HepG2 (cell line): ENCODE measurements around the gene GRID1. TPM values are rescaled to one million over a fixed set of nuclear protein-coding genes. Genes with fewer than 3 reads are reported as not detected.
"Not testable (repeated sequence)": the region's sequence is repeated elsewhere in the genome, so short reads cannot be mapped to it uniquely, and the experiment has no call there.

ENCODE experiments used
- ATAC-seq: fragments of 200-7000 bp; cut with Tn5 transposase; 3 replicates; pipeline ENCODE4 v1.9.1; 2020; ENCODE audit warnings: mild to moderate bottlenecking, moderate library complexity
- BruUV-seq: library from RNA; stranded (reverse); fragments of 400-500 nt; replicated peaks from 2 replicates; lab custom pipeline; 2021; lab: Mats Ljungman, UMichigan
- CTCF ChIA-PET: fragments of 300-600 bp; formaldehyde crosslinking; extraction: SDS; loops from one replicate; lab custom pipeline; 2021; ENCODE audit warnings: low total read pairs, inconsistent platforms, low intra/inter-chr PET ratio; lab: Yijun Ruan, JAX
- POLR2A ChIA-PET: fragments of 350-600 bp; sonication (Branson Sonifier 250); formaldehyde crosslinking; loops from one replicate; lab custom pipeline; 2020; ENCODE audit warnings: antibody characterized with exemption, inconsistent platforms; lab: Yijun Ruan, JAX
- DNase-seq: peaks from one replicate; pipeline ENCODE4 v3.0.0-alpha.2; 2015; ENCODE audit warnings: low spot score
- FAIRE-seq: peaks from 3 replicates; lab custom pipeline; 2011; peaks lifted over from hg19 to GRCh38; lab: Jason Lieb, UNC
- H2AFZ ChIP-seq: one replicate; pipeline ENCODE4 v1.6.1; 2011; ENCODE audit warnings: low read length, inconsistent platforms
- H3K27ac ChIP-seq: fragments of 300-600 bp; 3 replicates; pipeline ENCODE4 v1.8.0; 2011; ENCODE audit warnings: mixed run types, mild to moderate bottlenecking, mixed read lengths, low read length, inconsistent platforms; ENCODE audit not compliant: insufficient read depth; ENCODE audit errors: extremely low read length
- H3K27me3 ChIP-seq, 2 experiments: fragments of 200-600 bp in 1 of 2; 2 replicates in 1 of 2; 3 replicates in 1 of 2; pipeline versions ENCODE4 v1.6.0 to v1.8.0; 2011; ENCODE audit warnings: low read length in 2 of 2, mild to moderate bottlenecking in 2 of 2, moderate library complexity in 2 of 2, inconsistent platforms in 1 of 2; ENCODE audit not compliant: insufficient read depth in 2 of 2, control insufficient read depth in 1 of 2
- H3K36me3 ChIP-seq, 2 experiments: fragments of 200-600 bp in 1 of 2; replicated peaks in 1 of 2; 2 replicates in 1 of 2; 3 replicates in 1 of 2; pipeline versions ENCODE4 v1.5.1 to v1.8.0; 2011; ENCODE audit warnings: low read length in 2 of 2, inconsistent platforms in 1 of 2; ENCODE audit not compliant: insufficient read depth in 2 of 2, control insufficient read depth in 1 of 2
- H3K4me1 ChIP-seq: 2 replicates; pipeline ENCODE4 v1.5.1; 2012; ENCODE audit warnings: low read length, inconsistent platforms; ENCODE audit not compliant: insufficient read depth
- H3K4me2 ChIP-seq: 2 replicates; pipeline ENCODE4 v1.6.0; 2011; ENCODE audit warnings: low read depth, low read length, inconsistent platforms
- H3K4me3 ChIP-seq, 3 experiments: fragments of 200-600 bp in 1 of 3; sonication (generic), shearing (Covaris generic) in 1 of 3; replicated peaks in 1 of 3; 2 replicates each; pipeline ENCODE4 v1.5.1; 2011 to 2016; ENCODE audit warnings: low read length in 3 of 3, inconsistent platforms in 2 of 3, low read depth in 2 of 3, mild to moderate bottlenecking in 2 of 3, control low read depth in 1 of 3, mixed read lengths in 1 of 3; ENCODE audit not compliant: insufficient read depth in 1 of 3
- H3K79me2 ChIP-seq: one replicate; pipeline ENCODE4 v1.6.1; 2011; ENCODE audit warnings: low read length, inconsistent platforms; ENCODE audit not compliant: insufficient read depth
- H3K9ac ChIP-seq: 2 replicates; pipeline ENCODE4 v1.6.0; 2011; ENCODE audit warnings: mild to moderate bottlenecking, low read depth, low read length, inconsistent platforms; ENCODE audit not compliant: insufficient read depth
- H3K9me3 ChIP-seq: 2 replicates; pipeline ENCODE4 v1.5.1; 2012; ENCODE audit warnings: mild to moderate bottlenecking, low read length
- H4K20me1 ChIP-seq: 2 replicates; pipeline ENCODE4 v1.6.0; 2011; ENCODE audit warnings: inconsistent platforms, mild to moderate bottlenecking, low read length, moderate library complexity; ENCODE audit not compliant: insufficient read depth
- CBX5 ChIP-seq: sonication (generic); formaldehyde crosslinking; IDR thresholded peaks from 2 replicates; pipeline ENCODE4 v1.4.0; 2020; ENCODE audit warnings: missing genetic modification reagents, borderline replicate concordance
- DPF2 ChIP-seq: sonication (generic); formaldehyde crosslinking; IDR thresholded peaks from 2 replicates; pipeline ENCODE4 v1.4.0; 2020; ENCODE audit warnings: mild to moderate bottlenecking, low read depth, missing genetic modification reagents, borderline replicate concordance
- IRX3 ChIP-seq: sonication (generic); formaldehyde crosslinking; IDR thresholded peaks from 2 replicates; pipeline ENCODE4 v1.8.1; 2023; ENCODE audit warnings: mild to moderate bottlenecking, low read depth, missing genetic modification reagents, borderline replicate concordance
- NR2F6 ChIP-seq, 2 experiments: IDR thresholded peaks; 2 replicates each; pipeline ENCODE4 v1.6.1; 2016; ENCODE audit warnings: antibody characterized with exemption in 1 of 2, mild to moderate bottlenecking in 1 of 2
- PCBP1 ChIP-seq: fragments of 200-400 bp; formaldehyde crosslinking; IDR thresholded peaks from 2 replicates; pipeline ENCODE4 v1.6.1; 2017; ENCODE audit warnings: mild to moderate bottlenecking, low read depth, low read length, borderline replicate concordance
- POLR2AphosphoS2 ChIP-seq: IDR thresholded peaks from 2 replicates; pipeline ENCODE4 v1.6.1; 2011; ENCODE audit warnings: low read depth, low read length, improper control_type of control experiment
- RBAK ChIP-seq: sonication (generic); formaldehyde crosslinking; IDR thresholded peaks from 2 replicates; pipeline ENCODE4 v1.5.1; 2020; ENCODE audit warnings: mild to moderate bottlenecking, missing genetic modification reagents
- ZNF253 ChIP-seq: sonication (generic); formaldehyde crosslinking; IDR thresholded peaks from 2 replicates; pipeline ENCODE4 v1.8.0; 2022; ENCODE audit warnings: mild to moderate bottlenecking, missing genetic modification reagents, borderline replicate concordance
- ZNF329 ChIP-seq: sonication (generic); formaldehyde crosslinking; IDR thresholded peaks from 2 replicates; pipeline ENCODE4 v1.9.0; 2021; ENCODE audit warnings: low read depth, mild to moderate bottlenecking, missing genetic modification reagents
- ZNF484 ChIP-seq: sonication (generic); formaldehyde crosslinking; IDR thresholded peaks from 2 replicates; pipeline ENCODE4 v1.5.1; 2020; ENCODE audit warnings: mild to moderate bottlenecking, low read depth, missing genetic modification reagents, borderline replicate concordance
- ZNF513 ChIP-seq: sonication (generic); formaldehyde crosslinking; conservative IDR thresholded peaks from 2 replicates; pipeline ENCODE4 v1.5.0; 2020; ENCODE audit warnings: missing genetic modification reagents
- ZNF556 ChIP-seq: sonication (generic); formaldehyde crosslinking; IDR thresholded peaks from 2 replicates; pipeline ENCODE4 v1.4.0; 2020; ENCODE audit warnings: mild to moderate bottlenecking, missing genetic modification reagents, borderline replicate concordance
- ZNF569 ChIP-seq: sonication (generic); formaldehyde crosslinking; IDR thresholded peaks from 2 replicates; pipeline ENCODE4 v1.5.0; 2020; ENCODE audit warnings: mild to moderate bottlenecking, missing genetic modification reagents, moderate library complexity, borderline replicate concordance
- ZSCAN21 ChIP-seq: sonication (generic); formaldehyde crosslinking; IDR thresholded peaks from 2 replicates; pipeline ENCODE4 v1.8.0; 2022; ENCODE audit warnings: mild to moderate bottlenecking, missing genetic modification reagents, moderate library complexity, borderline replicate concordance
- WGBS: methylation state at CpG from one replicate; pipeline ENCODE4 v1.1.6; 2017; ENCODE audit warnings: low lambda C conversion rate; 5-methylcytosine and 5-hydroxymethylcytosine counted together
- in situ Hi-C: cut with HindIII; loops from 2 replicates; pipeline ENCODE4 v1.10.0; 2017; ENCODE audit warnings: low pct_unique_long_range_greater_than_20kb; ENCODE audit not compliant: extremely low pct_ligation_motif_present
- intact Hi-C: fragments of 100-400 bp; cut with micrococcal nuclease; formaldehyde crosslinking; loops from one replicate; pipeline ENCODE4 v1.10.0; 2022; ENCODE audit not compliant: unreplicated experiment
- polyA plus RNA-seq, 8 experiments: library from polyadenylated mRNA; depleted of rRNA in 3 of 8; stranded (reverse) in 7 of 8; unstranded in 1 of 8; fragments of >200 nt; fragmentation: Illumina TruSeq in 4 of 8; extraction: Trizol in 4 of 8; gene quantifications; 2 replicates each; pipeline versions ENCODE4 v1.2.1 to v1.2.3, GENCODE V29; 2011 to 2016; ENCODE audit warnings: low read depth in 4 of 8, missing spikeins in 1 of 8, mixed read lengths in 1 of 8; ENCODE audit not compliant: insufficient read depth in 1 of 8
- total RNA-seq, 5 experiments: library from RNA; depleted of rRNA; stranded (reverse); fragments of >200 nt; fragmentation: Illumina TruSeq; extraction: Trizol; gene quantifications; 2 replicates each; pipeline ENCODE4 v1.2.3, GENCODE V29; 2016; ENCODE audit warnings: low read depth in 1 of 5

GRID1 gene
- total and polyA plus RNA-seq, 2 of the 13 experiments (the other 11 are each of a cell fraction or from before 2014, with no cell fraction given) = 0.05 TPM; not detected in 1

GRCh38 chr10:86389441-86390193, 23.0 kb upstream of the GRID1 start (continued):
- no peak for TF ChIP-seq CBX5 (CRISPR knock-in tag)

GRCh38 chr10:86389109-86389440, 22.5 kb upstream of the GRID1 start:
- H3K9me3 ChIP-seq, BruUV-seq, H3K4me2 ChIP-seq, H3K79me2 ChIP-seq, ATAC-seq, H3K9ac ChIP-seq, H3K4me3 ChIP-seq, DNase-seq, H3K36me3 ChIP-seq, CTCF ChIA-PET, intact Hi-C loops, in situ Hi-C loops, FAIRE-seq, POLR2A ChIA-PET, H3K27ac ChIP-seq, H4K20me1 ChIP-seq, H2AFZ ChIP-seq: not testable (repeated sequence)
- peaks cover 5 to 35% of the 10 kb centered on the region in 2 experiments; a peak in 3 of 5 replicates for H3K27me3 ChIP-seq
- H3K4me1 ChIP-seq = peaks cover 12% of the 10 kb centered on the region
- 82% methylated on average over 12 of the region's 12 CpGs for WGBS

- no TSS peak for BruUV-seq
- WGBS = 55% methylated on average over 13 of the region's 13 CpGs
- Histone ChIP-seq H4K20me1 (no peaks in the 10 kb centered on the region), H3K4me1 (peaks cover 12% of the 10 kb centered on the region), H3K9me3 (no peaks in the 10 kb centered on the region), H2AFZ (no peak overlapping the region), H3K27ac (no peak overlapping the region), H3K4me3 (no peak overlapping the region), H3K4me2 (no peak overlapping the region), H3K9ac (no peak overlapping the region), H3K27me3 (peaks cover 5 to 35% of the 10 kb centered on the region in 2 experiments; a peak in 3 of 5 replicates), H3K79me2 (no peaks in the 10 kb centered on the region), H3K36me3 (no peaks in the 10 kb centered on the region)
- CTCF ChIA-PET = no interaction called here
- in situ Hi-C loops (no loop called here), intact Hi-C loops (no loop called here)
- POLR2A ChIA-PET = no interaction called here
- FAIRE-seq (no peak), DNase-seq (no peak), ATAC-seq (no peak)
- no peak for TF ChIP-seq NR2F6 (IDR thresholded peaks at IDR 0.05)
- TF ChIP-seq NR2F6 (CRISPR knock-in tag; IDR thresholded peaks at IDR 0.05) = no peak
- TF ChIP-seq IRX3 (CRISPR knock-in tag) = no peak
- no peak for TF ChIP-seq DPF2 (CRISPR knock-in tag)
- no peak for TF ChIP-seq ZNF484 (CRISPR knock-in tag)
- no peak for TF ChIP-seq ZSCAN21 (CRISPR knock-in tag)
- no peak for TF ChIP-seq ZNF556 (CRISPR knock-in tag)
- TF ChIP-seq POLR2AphosphoS2 = no peak
- TF ChIP-seq PCBP1 = no peak
- TF ChIP-seq ZNF329 (CRISPR knock-in tag) = no peak
- TF ChIP-seq RBAK (CRISPR knock-in tag) = no peak
- no peak for TF ChIP-seq ZNF569 (CRISPR knock-in tag)
- TF ChIP-seq ZNF513 (CRISPR knock-in tag) = no peak
- no peak for TF ChIP-seq ZNF253
These were observed 21.6 kb upstream of the GRID1 start for GRCh38 chr10:86388119-86388704.
